HG03342 (cell line): ENCODE measurements around the gene VAV1.
"Not testable (repeated sequence)": the region's sequence is repeated elsewhere in the genome, so short reads cannot be mapped to it uniquely, and the experiment has no call there.

ENCODE experiments used
- ATAC-seq: cut with Tn5 transposase; IDR thresholded peaks from one replicate; pipeline ENCODE4 v1.9.1; 2021; ENCODE audit warnings: mild to moderate bottlenecking, moderate library complexity; ENCODE audit not compliant: unreplicated experiment

VAV1 gene

DNA sequence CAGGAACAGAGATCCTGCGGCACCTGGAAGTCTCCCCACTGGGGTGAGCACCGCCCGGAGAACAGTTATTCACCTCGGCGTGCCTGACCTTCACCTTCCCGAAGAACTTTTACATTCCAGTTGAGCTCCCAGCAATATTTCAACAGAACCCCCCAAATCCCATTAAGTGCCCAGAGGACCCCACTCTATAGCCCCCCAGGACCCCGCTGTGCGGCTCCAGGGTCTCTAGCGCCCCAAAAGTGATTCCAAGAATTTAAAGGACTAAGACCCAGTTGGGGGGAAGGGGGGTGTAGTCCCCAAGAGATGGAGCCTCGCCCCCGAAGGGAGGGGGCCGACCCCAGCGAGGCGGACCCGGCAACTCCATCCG, 35.6 kb upstream of the VAV1 start:
- ATAC-seq, result no peak

DNA sequence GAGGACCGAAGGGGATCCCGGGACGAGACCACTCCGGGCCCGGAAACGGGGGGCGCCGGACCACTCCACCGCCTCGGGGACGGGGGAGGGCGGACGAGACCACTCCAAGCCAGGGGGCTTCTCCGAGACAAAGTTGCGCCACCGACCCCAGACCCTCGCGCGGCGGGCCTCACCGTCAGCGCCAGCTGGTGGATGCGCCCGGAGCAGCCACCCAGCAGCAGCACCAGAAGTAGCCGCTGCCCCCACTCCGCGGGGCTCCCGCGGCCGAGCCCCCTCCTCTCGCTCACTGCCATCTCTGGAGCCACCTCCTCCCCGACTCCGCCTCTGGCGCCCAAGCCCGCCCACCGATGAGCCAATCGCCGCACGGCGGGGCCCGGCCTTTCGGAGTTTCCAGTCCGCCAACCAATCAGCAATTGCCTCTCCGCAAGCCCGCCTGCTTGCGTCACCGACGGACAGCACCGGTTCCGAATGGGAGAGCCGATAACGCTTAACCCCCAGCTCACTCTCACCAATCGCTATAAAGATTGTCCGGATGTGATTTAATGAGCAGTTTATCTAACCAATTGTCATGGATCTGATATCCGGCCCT, 35.1 kb upstream of the VAV1 start, which contains the start of gene GPR108:
GPR108 (minus strand) TSS at position 297 of the 589 bp plus-strand sequence; CDS start at position 293, 4 bp downstream.
- ATAC-seq, result peak; percentile 57

DNA sequence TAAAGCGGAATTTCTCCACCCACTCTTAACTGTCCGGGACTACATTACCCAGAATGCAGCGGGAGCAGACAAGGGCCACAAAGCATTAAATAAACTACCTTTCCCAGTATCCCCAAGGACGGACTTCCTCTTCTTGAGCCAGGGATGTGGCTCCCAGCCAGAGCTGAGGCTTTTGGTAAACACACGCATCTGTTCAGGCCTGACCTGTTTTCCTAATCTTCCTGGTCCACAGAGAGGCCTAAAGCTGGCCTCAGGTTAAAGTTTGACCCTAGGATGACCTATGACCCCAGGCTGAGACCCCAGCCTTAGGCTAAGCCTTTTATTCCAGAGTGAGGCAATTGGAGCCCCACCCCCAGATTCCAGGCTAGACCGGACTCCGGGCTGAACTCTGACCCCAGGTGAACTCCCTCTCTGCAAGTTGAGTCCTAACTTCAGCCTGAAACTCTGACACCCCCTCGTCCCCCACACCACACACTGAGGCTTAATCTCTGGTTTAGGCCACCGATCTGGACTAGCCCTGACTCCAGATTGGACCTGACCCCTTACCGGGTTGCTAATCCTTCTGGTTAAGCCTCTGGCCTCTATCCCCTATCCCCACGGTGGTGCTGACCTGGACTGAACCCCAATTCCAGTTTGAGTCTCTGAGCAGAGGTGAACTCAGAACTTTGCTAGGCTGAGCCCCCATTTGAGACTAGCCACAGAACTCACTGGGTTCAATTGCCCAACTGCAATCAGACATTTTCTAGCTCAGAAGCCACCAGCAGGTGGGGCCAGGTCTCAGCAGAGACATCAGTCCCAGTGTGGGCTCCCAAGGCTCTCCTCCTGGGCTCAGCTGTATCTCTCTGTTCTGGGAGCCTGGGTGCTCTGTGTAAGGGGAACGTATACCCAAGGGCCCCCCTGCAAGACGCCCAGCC, 34.4 kb upstream of the VAV1 start:
- no peak for ATAC-seq

DNA sequence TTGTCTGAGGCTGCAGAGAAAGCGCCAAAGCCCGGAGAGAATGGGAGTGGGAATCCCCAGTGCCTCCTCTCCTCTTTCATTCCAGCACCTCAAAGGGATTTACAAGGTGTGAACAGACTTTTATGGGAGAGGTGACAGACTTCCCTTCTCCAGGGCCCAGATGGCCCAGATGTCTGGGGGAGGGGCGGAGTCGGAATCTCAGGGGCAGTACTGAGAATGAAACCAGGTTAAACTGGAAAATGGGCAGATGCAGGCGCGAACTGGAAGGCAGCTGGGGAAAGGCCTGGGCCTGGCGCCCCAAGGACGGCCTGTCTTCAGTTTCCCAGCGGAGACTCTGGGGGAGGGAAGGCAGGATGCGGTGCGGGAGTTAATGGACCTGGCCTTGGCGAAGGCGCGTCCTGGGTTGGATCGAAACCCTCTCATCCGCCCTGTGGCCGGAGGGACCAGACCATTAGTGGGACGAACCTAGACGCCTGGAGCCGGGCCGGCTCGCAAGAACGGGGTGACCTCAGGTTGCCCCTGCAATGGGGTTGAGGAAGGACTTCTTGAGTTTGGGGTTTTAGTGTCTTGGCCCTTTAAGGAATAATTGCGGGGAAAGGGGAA, 33.6 kb upstream of the VAV1 start:
- no peak for ATAC-seq

DNA sequence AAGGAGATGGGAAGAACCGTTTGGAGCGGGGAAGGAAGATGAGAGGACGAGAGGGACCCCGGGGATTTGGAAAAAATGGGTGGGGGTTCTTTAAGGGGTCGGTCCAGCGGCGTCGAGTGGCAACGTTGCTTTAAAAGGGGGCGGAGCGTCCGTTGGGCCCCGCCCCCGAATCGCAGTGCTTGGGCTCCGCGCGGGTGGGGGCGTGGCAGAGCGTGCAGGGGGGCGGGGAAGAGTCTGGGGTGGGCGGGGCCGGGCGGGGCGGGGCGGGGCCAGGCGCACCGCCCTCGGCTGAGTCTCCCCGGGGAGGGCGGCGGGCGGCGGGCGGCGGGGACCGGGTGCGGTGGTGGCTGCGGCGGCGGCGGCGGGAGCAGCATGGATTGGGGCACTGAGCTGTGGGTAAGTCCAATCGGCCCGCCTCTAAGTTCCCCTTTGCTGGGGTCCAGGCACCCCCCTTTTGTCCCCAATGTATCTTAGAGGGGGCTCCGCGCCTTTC, 33.1 kb upstream of the VAV1 start, which contains the start of gene TRIP10:
TRIP10 (plus strand) TSS at position 291 of the 493 bp plus-strand sequence; CDS start at position 373, 82 bp downstream.
- ATAC-seq, result no peak

DNA sequence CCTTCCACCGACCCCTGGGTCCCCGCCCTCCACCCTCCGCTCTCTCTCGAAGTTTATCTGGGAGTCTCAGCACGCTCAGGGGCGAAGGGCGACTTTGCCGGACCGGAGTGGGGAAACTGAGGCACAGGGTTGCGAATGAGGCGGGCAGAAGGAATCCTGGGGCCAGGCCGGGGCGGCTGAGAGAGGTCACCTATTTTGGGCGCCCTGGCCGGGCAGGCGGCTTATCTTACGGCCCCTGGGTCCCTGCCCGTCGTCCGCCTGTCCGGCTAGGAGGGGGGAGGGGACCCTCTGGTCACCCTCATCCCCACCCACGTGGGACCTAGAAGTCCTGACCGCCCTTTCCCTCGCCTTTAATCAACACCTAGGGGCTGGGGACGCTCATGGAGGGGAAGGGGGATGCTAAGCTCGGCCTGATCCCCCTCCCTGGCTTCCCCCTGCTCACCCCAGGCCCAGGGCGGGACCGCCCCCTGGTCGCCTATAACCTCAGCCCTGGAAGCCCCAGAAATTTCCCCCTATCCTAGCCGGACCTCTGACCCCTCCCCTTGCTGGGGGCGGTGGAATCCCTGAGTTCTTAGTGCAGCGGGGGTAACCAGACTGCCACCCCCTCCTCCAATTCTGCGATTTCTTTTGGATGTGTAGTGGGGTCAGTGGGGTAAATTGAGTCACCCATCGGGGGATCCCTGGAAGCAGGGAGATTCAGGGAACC, 32.5 kb upstream of the VAV1 start:
- no peak for ATAC-seq

DNA sequence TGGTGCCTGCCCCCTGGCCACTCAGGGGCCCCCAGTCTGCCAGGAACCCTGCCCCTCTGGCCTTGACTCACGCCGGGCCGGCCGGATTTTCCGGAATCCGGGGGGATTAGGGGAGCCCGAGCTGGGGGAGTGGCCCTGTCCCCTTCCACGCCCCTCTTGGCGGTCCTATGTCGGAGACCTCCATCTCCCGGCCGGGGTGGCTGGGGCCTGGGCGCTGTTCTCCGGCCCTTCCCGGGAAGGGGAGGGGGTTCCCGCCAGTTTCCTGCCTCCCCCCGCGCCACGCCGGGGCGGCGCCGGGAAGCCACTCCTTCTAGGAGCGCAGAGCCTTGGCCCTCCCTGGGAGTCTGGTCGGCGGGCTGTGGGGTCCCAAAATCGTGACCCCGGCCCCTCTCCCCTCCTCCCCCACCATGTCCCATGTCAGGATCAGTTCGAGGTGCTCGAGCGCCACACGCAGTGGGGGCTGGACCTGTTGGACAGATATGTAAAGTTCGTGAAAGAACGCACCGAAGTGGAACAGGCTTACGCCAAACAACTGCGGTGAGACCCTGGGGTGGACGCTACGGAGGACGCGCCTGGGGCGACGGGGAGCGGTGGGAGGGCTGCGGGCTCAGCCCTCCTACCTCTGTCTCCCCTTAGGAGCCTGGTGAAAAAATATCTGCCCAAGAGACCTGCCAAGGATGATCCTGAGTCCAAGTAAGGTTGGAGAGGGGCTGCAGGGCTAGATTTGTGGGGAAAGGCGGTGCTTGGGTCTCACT, 31.7 kb upstream of the VAV1 start:
- ATAC-seq, result no peak

DNA sequence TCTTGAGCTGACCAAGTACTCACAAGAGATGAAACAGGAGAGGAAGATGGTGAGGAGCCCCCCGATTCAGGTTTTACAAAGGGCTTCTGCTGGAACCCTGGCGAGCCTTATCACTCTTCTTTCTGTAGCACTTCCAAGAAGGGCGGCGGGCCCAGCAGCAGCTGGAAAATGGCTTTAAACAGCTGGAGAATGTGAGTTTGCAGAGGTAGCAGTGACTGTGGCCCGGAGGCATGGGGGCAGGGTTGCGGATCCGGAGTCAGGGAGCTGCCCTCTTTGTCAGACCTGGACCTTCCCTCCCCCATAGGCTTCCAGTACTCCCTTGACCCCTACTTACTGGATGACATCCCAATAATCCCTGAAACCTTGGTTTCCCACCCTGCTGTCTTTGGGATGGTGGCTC, 29.4 kb upstream of the VAV1 start:
- no peak for ATAC-seq

DNA sequence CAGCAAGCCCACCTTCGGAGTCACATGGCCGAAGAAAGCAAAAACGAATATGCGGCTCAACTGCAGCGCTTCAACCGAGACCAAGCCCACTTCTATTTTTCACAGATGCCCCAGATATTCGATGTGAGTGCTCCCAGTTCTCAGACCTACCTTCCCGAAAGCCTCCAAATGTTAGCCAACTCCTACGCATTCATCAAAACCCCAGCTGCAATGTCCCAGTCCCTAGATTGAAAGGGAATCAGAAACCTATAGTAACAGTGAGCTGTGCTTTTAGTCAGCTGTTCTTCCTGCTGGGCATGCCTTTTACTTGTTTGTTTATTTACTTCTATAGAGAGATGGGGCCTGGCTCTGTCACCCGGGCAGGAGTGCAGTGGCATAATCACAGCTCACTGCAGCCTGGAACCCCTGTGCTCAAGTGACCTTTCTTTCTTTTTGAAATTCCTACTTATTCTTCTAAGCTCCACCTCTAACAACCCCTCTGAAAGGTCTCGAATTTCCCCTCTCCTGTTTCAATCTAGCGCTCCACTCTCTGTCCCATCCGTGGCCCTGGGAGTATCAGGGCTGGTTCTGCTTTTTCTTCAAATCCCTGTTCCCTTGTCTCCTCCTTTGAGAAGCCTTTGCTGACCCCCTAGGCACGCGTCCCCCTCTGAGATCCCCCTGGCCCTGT, 28.7 kb upstream of the VAV1 start:
- ATAC-seq, result no peak

DNA sequence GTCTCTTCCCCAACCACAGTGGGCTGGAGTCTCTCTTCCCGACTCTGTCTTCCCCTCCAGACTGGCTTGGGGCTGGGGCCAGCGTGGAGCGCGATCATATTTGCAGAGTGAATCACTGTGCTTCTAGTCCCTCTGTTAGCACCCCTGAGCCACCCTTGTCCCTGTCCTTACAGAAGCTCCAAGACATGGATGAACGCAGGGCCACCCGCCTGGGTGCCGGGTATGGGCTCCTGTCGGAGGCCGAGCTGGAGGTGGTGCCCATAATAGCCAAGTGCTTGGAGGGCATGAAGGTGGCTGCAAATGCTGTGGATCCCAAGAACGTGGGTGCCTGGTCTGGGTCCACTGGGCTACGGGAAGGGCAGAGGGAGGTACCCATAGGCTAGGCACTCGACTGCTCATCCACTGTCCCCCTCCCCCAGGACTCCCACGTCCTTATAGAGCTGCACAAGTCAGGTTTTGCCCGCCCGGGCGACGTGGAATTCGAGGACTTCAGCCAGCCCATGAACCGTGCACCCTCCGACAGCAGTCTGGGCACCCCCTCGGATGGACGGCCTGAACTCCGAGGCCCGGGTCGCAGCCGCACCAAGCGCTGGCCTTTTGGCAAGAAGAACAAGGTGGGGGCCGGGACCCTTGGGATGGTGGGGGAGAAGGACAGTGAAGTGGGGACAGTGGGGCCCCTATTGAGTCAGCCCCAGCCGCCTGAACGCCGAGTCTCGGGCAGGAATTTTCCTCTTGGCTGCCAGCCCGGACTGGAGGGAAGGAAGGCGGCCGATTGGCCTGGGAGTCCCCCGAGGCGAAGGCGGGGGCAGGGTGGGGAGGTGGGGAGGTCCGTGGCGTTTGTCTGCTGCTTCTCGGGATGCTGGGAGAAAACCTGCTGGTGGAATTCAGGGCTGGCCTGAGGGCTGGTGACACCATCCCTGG, 27.9 kb upstream of the VAV1 start:
- no peak for ATAC-seq

DNA sequence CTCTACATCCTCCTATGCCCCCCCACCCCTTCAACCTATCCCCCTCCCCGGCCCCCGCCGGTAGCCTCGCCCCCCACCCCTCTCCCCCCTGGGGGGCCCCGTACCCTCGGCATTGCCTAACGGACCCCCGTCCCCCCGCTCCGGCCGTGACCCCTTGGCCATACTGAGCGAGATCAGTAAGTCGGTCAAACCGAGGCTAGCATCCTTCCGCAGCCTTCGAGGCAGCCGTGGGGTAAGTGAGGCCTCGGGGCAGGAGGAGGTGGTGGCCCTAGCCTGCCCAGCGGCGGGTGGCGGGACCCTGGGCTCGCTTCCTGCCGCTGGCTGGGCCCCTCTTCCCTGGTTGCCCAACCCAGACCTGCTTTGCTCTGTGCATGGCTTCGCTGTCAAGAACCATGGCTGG, 26.5 kb upstream of the VAV1 start:
- no peak for ATAC-seq

DNA sequence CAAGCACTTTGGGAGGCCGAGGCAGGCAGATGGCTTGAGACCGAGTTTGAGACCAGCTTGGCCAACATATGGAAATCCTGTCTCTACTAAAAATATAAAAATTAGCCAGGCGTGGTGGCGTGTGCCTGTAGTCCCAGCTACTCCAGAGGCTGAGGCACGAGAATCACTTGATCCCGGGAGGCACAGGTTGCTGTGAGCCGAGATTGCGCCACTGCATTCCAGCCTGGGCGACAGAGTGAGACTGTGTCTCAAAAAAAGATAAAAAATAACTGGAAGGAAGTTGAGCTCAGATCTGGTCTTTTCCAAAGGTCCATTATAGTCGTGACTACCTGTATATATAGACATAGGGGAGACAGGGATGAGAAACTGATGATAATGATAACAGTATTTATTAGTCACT, 24.0 kb upstream of the VAV1 start:
- ATAC-seq, result not testable (repeated sequence)

DNA sequence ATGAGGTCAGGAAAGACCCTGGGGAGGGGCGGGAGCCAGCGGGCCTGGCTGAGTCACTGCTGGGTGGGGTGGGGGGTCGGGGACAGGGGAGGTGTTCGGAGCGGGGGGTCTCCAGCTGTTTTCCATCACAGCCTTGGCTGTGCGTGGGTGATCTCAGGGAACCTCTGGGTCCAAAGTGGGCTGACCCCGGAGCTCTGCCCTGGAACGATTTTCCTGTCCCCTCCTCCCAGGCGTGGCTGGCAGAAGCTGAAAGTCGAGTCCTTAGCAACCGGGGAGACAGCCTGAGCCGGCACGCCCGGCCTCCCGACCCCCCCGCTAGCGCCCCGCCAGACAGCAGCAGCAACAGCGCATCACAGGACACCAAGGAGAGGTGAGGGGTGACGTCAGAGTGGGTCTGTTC, 22.4 kb upstream of the VAV1 start:
- no peak for ATAC-seq

DNA sequence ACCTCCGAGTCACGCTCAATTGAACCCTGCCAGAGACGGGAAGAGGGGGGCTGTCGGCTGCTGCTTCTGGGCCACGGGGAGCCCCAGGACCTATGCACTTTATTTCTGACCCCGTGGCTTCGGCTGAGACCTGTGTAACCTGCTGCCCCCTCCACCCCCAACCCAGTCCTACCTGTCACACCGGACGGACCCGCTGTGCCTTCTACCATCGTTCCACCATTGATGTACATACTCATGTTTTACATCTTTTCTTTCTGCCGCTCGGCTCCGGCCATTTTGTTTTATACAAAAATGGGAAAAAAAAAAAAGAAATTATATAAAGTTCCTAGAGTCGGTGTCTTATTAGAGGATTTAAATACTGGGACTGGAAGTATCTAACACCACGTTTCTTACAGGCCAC, 21.3 kb upstream of the VAV1 start:
- ATAC-seq, result no peak

DNA sequence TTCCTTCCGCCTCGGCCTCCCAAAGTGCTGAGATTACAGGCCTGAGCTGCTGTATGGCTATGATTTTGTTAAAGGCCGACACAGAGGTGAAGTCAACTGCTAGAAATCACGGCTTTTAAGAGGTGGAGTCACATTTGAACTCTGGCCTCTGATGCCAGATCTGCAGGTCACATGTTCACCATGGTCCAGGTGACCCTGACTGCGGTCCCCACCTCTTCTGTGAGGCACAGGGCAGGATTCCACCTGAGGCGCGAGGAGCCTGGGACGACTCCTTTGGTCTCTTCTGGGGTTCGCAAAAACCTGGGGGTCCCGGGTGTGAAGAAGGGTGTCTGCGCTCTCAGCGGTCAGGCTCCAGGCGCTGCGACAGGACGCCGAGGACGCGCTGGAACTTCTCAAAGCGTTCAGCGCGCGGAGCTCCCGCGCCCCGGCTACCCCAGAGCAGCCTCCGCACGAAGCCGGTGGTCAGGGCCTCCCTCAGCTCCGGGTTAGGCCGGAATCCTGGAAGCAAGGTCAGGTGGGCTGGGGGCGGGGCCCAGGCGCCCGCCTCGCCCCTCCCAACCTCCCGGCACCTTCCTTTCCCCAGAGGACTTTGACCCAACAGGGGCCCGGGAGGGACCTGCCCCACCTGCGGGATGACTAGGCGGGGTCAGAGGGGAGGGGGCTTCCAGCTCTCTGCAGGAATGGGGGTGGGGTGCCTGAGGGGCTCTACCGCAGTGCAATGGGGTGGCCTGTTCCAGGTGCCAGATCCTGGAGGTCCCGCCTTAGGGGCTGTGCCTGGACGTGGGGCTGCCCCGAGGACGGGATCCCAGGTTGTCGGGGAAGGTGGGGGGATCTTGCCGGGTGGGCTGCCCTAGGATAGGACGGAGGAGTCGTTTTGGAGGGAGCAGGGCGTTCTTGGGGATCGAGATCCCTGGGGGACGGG, 20.0 kb upstream of the VAV1 start:
- ATAC-seq, result no peak

DNA sequence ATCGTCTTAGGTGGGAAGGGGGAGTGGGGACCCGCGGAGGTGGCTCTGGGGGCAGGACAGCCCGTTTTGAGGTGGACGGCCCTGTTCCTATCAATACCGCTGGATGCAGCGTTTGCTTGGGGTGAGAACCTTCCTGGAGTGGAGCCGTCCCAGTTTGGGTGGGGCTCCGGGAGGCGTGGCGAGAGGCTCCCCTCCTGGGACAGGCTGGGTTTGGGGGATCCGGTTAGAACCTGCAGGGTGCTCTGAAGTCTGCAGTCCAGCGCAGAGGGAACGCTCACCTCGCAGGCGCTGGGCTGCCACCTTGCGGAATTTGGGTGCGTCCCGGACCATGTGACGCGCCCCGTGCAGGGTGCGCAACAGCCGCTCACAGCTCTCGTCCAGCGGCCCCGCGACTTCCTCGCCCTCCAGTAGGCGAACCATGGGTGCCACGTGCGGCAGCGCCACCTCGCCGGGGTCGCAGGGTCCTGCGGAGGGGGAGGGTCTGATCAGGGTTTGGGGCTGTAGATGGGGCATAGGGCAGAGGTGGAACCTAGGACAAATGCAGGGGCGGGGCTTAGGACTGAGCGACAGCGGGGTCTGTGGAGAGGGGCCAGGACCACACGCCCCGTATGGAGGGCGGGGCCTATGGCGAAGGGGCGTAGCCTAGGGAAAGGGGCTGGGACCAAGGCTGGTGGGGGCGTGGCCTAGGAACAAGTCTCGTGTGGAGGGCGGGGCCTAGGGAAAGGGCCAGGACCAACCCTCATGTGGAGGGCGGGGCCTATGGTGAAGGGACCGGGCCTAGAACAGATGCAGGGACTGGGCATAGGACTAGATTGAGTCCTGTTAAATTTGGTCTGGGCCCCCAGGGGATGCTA, 19.1 kb upstream of the VAV1 start:
- peak; percentile 67 for ATAC-seq

DNA sequence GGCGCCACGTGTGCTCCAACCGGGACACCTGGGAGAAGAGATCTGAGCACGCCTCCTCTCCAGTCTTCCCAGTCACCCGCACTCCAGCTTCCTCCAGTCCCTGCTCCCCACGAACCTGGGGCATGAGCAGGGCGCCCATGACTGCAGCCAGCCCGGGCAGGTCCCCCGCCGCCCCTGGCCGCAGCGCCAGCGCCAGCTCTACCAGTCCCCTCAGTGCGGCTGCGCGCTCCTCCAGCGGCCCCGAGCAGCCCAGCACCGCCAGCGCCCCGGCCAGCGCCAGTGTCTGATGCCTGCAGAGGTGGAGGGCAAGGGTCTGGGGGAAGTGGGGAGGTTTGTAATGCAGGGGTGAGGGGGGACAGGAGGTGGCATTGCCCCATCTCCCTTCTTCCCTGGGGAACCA, 18.4 kb upstream of the VAV1 start:
- no peak for ATAC-seq
